ENCODE data around the gene EXOSC5.
"Not testable (repeated sequence)": the region's sequence is repeated elsewhere in the genome, so short reads cannot be mapped to it uniquely, and the experiment has no call there.

EXOSC5 gene

GRCh38 chr19:41413947-41414346 is 16.8 kb upstream of the EXOSC5 start:
- Histone ChIP-seq H3K9ac (ENCODE audit: insufficient read length) (no peak overlapping the region), H3K36me3 (ENCODE audit: insufficient read depth, low read length) (no peaks in the 10 kb centered on the region; the same call in 1 of the 2 replicates), H3K9me3 (ENCODE audit: low read depth, low read length) (no peaks in the 10 kb centered on the region), H3K4me3 (no peak overlapping the region), H3K27ac (no peak overlapping the region)
- DNase-seq (ENCODE audit: low read depth, low spot score), result no peak
- TF ChIP-seq POLR2AphosphoS5 (IDR thresholded peaks at IDR 0.05; ENCODE audit: borderline replicate concordance, low read depth, low read length) (no peak), EZH2 (IDR thresholded peaks at IDR 0.05) (no peak), FOXP2 (optimal IDR thresholded peaks at IDR 0.05; ENCODE audit: control extremely low read depth, extremely low read length, insufficient read depth) (no peak)

GRCh38 chr19:41412953-41413352 is 15.8 kb upstream of the EXOSC5 start:
- Histone ChIP-seq H3K4me3 (no peak overlapping the region), H3K36me3 (ENCODE audit: insufficient read depth, low read length) (no peaks in the 10 kb centered on the region), H3K27ac (no peak overlapping the region), H3K9me3 (ENCODE audit: low read depth, low read length) (no peaks in the 10 kb centered on the region), H3K9ac (ENCODE audit: insufficient read length) (no peak overlapping the region)
- DNase-seq (ENCODE audit: low read depth, low spot score), result no peak
- no peak for TF ChIP-seq EZH2 (IDR thresholded peaks at IDR 0.05)
- TF ChIP-seq POLR2AphosphoS5 (IDR thresholded peaks at IDR 0.05; ENCODE audit: borderline replicate concordance, low read depth, low read length), result no peak
- no peak for TF ChIP-seq FOXP2 (optimal IDR thresholded peaks at IDR 0.05; ENCODE audit: control extremely low read depth, extremely low read length, insufficient read depth)

- no peak overlapping the region for H3K27ac ChIP-seq
Measured at GRCh38 chr19:41411968-41412265, 14.8 kb upstream of the EXOSC5 start.

GRCh38 chr19:41411100-41411967 is 14.2 kb upstream of the EXOSC5 start:
- DNase-seq (ENCODE audit: low read depth, low spot score), result no peak
- Histone ChIP-seq H3K9me3 (ENCODE audit: low read depth, low read length) (no peaks in the 10 kb centered on the region), H3K27ac (no peak overlapping the region), H3K9ac (ENCODE audit: insufficient read length) (no peak overlapping the region), H3K36me3 (ENCODE audit: insufficient read depth, low read length) (no peaks in the 10 kb centered on the region), H3K4me3 (no peak overlapping the region)
- TF ChIP-seq POLR2AphosphoS5 (IDR thresholded peaks at IDR 0.05; ENCODE audit: borderline replicate concordance, low read depth, low read length), result no peak

More at GRCh38 chr19:41411968-41412265, 14.8 kb upstream of the EXOSC5 start:
- Histone ChIP-seq H3K9me3 (ENCODE audit: low read depth, low read length) (no peaks in the 10 kb centered on the region), H3K9ac (ENCODE audit: insufficient read length) (no peak overlapping the region), H3K36me3 (ENCODE audit: insufficient read depth, low read length) (no peaks in the 10 kb centered on the region), H3K4me3 (no peak overlapping the region)
- TF ChIP-seq FOXP2 (optimal IDR thresholded peaks at IDR 0.05; ENCODE audit: control extremely low read depth, extremely low read length, insufficient read depth) (no peak), EZH2 (IDR thresholded peaks at IDR 0.05) (no peak), POLR2AphosphoS5 (IDR thresholded peaks at IDR 0.05; ENCODE audit: borderline replicate concordance, low read depth, low read length) (no peak)
- DNase-seq (ENCODE audit: low read depth, low spot score), result no peak

GRCh38 chr19:41410336-41411054 is 13.3 kb upstream of the EXOSC5 start:
- H3K9me3 ChIP-seq (ENCODE audit: low read depth, low read length), result no peaks in the 10 kb centered on the region
- DNase-seq (ENCODE audit: low read depth, low spot score), result no peak
- H3K27ac ChIP-seq, result no peak overlapping the region
- H3K9ac ChIP-seq (ENCODE audit: insufficient read length), result no peak overlapping the region
- no peaks in the 10 kb centered on the region for H3K36me3 ChIP-seq (ENCODE audit: insufficient read depth, low read length)
- no peak for TF ChIP-seq FOXP2 (optimal IDR thresholded peaks at IDR 0.05; ENCODE audit: control extremely low read depth, extremely low read length, insufficient read depth)
- TF ChIP-seq EZH2 (IDR thresholded peaks at IDR 0.05), result no peak
- TF ChIP-seq POLR2AphosphoS5 (IDR thresholded peaks at IDR 0.05; ENCODE audit: borderline replicate concordance, low read depth, low read length), result no peak
- no peak overlapping the region for H3K4me3 ChIP-seq

GRCh38 chr19:41409288-41409687 is 12.1 kb upstream of the EXOSC5 start:
- H3K4me3 ChIP-seq, result no peak overlapping the region
- TF ChIP-seq EZH2 (IDR thresholded peaks at IDR 0.05) (no peak), FOXP2 (optimal IDR thresholded peaks at IDR 0.05; ENCODE audit: control extremely low read depth, extremely low read length, insufficient read depth) (no peak), POLR2AphosphoS5 (IDR thresholded peaks at IDR 0.05; ENCODE audit: borderline replicate concordance, low read depth, low read length) (no peak)
- H3K9me3 ChIP-seq (ENCODE audit: low read depth, low read length), result no peaks in the 10 kb centered on the region
- no peak for DNase-seq (ENCODE audit: low read depth, low spot score)
- no peak overlapping the region for H3K9ac ChIP-seq (ENCODE audit: insufficient read length)
- no peaks in the 10 kb centered on the region for H3K36me3 ChIP-seq (ENCODE audit: insufficient read depth, low read length)
- H3K27ac ChIP-seq, result no peak overlapping the region

- not testable (repeated sequence) for H3K36me3 ChIP-seq (ENCODE audit: insufficient read depth, low read length); H3K9me3 ChIP-seq (ENCODE audit: low read depth, low read length); H3K9ac ChIP-seq (ENCODE audit: insufficient read length); DNase-seq (ENCODE audit: low read depth, low spot score); H3K27ac ChIP-seq; H3K4me3 ChIP-seq
Measured at GRCh38 chr19:41408846-41409245, 11.7 kb upstream of the EXOSC5 start.

GRCh38 chr19:41408256-41408655 is 11.1 kb upstream of the EXOSC5 start:
- no peak overlapping the region for H3K9ac ChIP-seq (ENCODE audit: insufficient read length)
- H3K27ac ChIP-seq, result no peak overlapping the region
- no peak overlapping the region for H3K4me3 ChIP-seq
- no peaks in the 10 kb centered on the region for H3K9me3 ChIP-seq (ENCODE audit: low read depth, low read length)
- no peak for DNase-seq (ENCODE audit: low read depth, low spot score)
- TF ChIP-seq FOXP2 (optimal IDR thresholded peaks at IDR 0.05; ENCODE audit: control extremely low read depth, extremely low read length, insufficient read depth) (no peak), POLR2AphosphoS5 (IDR thresholded peaks at IDR 0.05; ENCODE audit: borderline replicate concordance, low read depth, low read length) (no peak), EZH2 (IDR thresholded peaks at IDR 0.05) (no peak)
- H3K36me3 ChIP-seq (ENCODE audit: insufficient read depth, low read length), result no peaks in the 10 kb centered on the region

All from SK-N-MC (cell line).